GM10248 (cell line): ENCODE results near the gene SBF1.

Experiments used
- CTCF ChIA-PET: fragments of 300-600 bp; sonication (Branson Sonifier 250); formaldehyde crosslinking; extraction: SDS; loops from one replicate; lab custom pipeline; 2021; ENCODE audit warnings: antibody characterized with exemption; lab: Yijun Ruan, JAX
- POLR2A ChIA-PET: fragments of 350-650 bp; sonication (Branson Sonifier 250); formaldehyde crosslinking; extraction: SDS; loops from one replicate; lab custom pipeline; 2020; ENCODE audit warnings: antibody characterized with exemption; lab: Yijun Ruan, JAX
- DNase-seq: peaks from one replicate; pipeline ENCODE4 v3.0.0; 2012; ENCODE audit errors: extremely low spot score
- CTCF ChIP-seq: IDR thresholded peaks from 2 replicates; pipeline ENCODE4 v1.5.1; 2012; ENCODE audit warnings: mild to moderate bottlenecking, low read depth; ENCODE audit errors: extremely low read depth, missing control alignments, control extremely low read depth

The SBF1 gene

GRCh38 chr22:50423956-50424355, 50.9 kb downstream of the SBF1 start:
- no peak for TF ChIP-seq CTCF
- POLR2A ChIA-PET = no interaction called here
- DNase-seq = no peak
- CTCF ChIA-PET = no interaction called here

DNA sequence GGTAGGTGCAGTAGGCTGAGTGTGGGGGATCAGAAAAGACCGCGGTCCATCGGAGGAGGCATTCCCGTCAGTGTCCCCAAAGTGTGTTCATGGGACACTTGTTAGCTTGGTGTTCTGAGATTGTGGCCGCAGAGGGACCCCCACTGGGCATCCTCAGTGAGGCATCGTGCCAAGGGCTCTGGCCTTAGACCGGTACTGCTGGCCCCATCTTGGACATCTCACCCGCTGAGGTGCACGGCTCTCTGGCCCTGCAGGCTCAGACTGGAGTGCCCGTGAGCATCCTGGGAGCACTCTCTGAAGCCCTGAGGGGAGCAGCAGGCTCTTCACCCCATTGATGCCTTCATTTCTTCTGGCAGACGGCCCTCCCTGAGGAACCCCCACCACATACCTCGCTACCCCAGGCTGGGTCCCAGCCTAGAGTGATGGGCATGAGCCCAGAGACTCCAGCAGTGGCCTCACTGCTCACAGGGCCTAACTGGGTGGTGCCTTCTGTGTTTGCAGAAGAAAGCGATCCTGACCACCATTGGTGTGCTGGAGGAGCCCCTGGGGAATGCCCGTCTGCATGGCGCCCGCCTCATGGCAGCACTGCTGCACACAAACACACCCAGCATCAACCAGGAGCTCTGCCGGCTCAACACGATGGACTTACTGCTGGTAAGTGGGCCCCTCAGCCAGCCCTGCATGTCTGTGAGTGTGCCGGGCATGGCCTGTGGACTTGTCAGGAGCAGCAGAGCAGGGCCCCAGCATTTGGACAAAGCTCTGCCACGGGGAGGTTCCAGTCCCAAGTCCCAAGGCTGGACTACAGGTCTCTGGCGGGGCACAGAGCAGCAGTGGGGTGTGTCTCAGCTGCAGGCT, 51.6 kb downstream of the SBF1 start:
- TF ChIP-seq CTCF = no peak
- no peak for DNase-seq
- POLR2A ChIA-PET = no interaction called here
- CTCF ChIA-PET = no interaction called here

DNA sequence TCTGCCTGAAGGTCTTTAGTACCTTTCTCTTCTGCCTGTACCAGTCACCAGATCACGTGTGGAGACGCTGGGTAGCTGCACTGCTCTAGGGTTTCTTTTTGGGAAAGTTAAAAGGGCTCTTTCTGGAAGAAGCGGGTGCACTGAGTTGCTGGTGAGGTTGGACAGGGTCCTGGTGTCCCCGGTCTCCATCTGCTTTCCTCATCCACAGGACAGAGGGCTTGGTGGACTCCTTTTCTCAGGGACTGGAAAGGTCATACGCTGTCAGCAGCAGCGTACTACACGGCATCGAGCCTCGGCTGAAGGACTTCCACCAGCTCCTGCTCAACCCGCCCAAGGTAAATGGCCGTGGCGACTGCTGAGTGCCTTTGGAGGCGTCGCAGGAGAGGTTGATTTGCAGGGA, 52.8 kb downstream of the SBF1 start:
- ChIA-PET POLR2A (no interaction called here), CTCF (interaction anchor here (1.2 kb wide), 1 partner anchor 35 kb away, joined by 3 read pairs; no protein-coding TSS in a partner anchor)
- DNase-seq = no peak
- TF ChIP-seq CTCF = no peak

DNA sequence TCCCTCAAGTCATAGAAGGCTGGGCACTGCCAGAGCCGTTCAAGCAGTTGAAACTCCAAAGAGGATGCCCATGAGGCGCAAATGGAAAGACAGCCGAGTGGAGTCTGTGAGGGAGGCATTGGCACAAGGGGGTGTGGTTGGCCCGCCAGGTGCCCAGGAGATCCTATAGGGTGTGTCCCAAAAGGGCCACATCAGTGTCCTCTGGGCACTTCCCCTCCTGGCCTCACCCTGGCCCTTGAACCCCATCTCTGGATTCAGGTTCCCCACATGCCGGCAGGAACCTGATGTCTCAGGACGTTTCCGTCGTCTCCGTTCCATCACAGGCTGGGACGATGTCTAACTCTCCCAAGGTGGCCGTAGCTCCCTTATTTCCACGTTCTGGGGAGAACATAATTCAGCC, 54.3 kb downstream of the SBF1 start:
- no peak for DNase-seq
- ChIA-PET CTCF (interaction anchor here (1.0 kb wide), 1 partner anchor 50 kb away, joined by 3 read pairs; no protein-coding TSS in a partner anchor), POLR2A (no interaction called here)
- no peak for TF ChIP-seq CTCF

- ChIA-PET POLR2A (no interaction called here), CTCF (no interaction called here)
- no peak for TF ChIP-seq CTCF
- DNase-seq = no peak
Observed at GRCh38 chr22:50420015-50420414, 54.8 kb downstream of the SBF1 start.

GRCh38 chr22:50419116-50419515, 55.7 kb downstream of the SBF1 start:
- no peak for DNase-seq
- no peak for TF ChIP-seq CTCF
- CTCF ChIA-PET = interaction anchor here (1.3 kb wide), 1 partner anchor 16 kb away, joined by 6 read pairs; no protein-coding TSS in a partner anchor
- POLR2A ChIA-PET = no interaction called here
